ENCODE data around the gene SPIRE2.
"Not testable (repeated sequence)": the region's sequence is repeated elsewhere in the genome, so short reads cannot be mapped to it uniquely, and the experiment has no call there.

SPIRE2 gene

GRCh38 chr16:89870440-89870839, 42.2 kb downstream of the SPIRE2 start:
- no peak for DNase-seq (ENCODE audit: low spot score)
- TF ChIP-seq CTCF (IDR thresholded peaks at IDR 0.05; ENCODE audit: extremely low read depth, missing control alignments), result no peak

GRCh38 chr16:89871895-89872294, 43.6 kb downstream of the SPIRE2 start:
- DNase-seq (ENCODE audit: low spot score), result no peak
- TF ChIP-seq CTCF (IDR thresholded peaks at IDR 0.05; ENCODE audit: extremely low read depth, missing control alignments), result no peak

- DNase-seq (ENCODE audit: low spot score), result peak; percentile 97
- no peak for TF ChIP-seq CTCF (IDR thresholded peaks at IDR 0.05; ENCODE audit: extremely low read depth, missing control alignments)
These were observed 45.1 kb downstream of the SPIRE2 start, which contains the start of gene TCF25 for GRCh38 chr16:89873109-89873971. Gene TCF25 (plus strand): TSS chr16:89873592. CDS start chr16:89873668, 76 bp downstream.

- no peak for TF ChIP-seq CTCF (IDR thresholded peaks at IDR 0.05; ENCODE audit: extremely low read depth, missing control alignments)
- DNase-seq (ENCODE audit: low spot score), result peak; percentile 98
These were observed 45.9 kb downstream of the SPIRE2 start for GRCh38 chr16:89873972-89874689.

GRCh38 chr16:89879123-89879522, 50.8 kb downstream of the SPIRE2 start:
- not testable (repeated sequence) for DNase-seq (ENCODE audit: low spot score)

- TF ChIP-seq CTCF (IDR thresholded peaks at IDR 0.05; ENCODE audit: extremely low read depth, missing control alignments), result no peak
- DNase-seq (ENCODE audit: low spot score), result no peak
These were observed 52.4 kb downstream of the SPIRE2 start for GRCh38 chr16:89880477-89881367.

GRCh38 chr16:89881368-89881730, 53.1 kb downstream of the SPIRE2 start:
- no peak for DNase-seq (ENCODE audit: low spot score)
- no peak for TF ChIP-seq CTCF (IDR thresholded peaks at IDR 0.05; ENCODE audit: extremely low read depth, missing control alignments)
